Ammon's horn (tissue), 1 donor: Measurements from ENCODE around the gene DLG5.

ENCODE experiments used
- DNase-seq: peaks from one replicate; pipeline ENCODE4 v3.0.0-alpha.2; 2016; ENCODE audit warnings: low spot score

DLG5 gene

GRCh38 chr10:77819210-77820112 lies 107.1 kb downstream of the DLG5 start:
- no peak for DNase-seq

- DNase-seq: no peak
These were observed 108.2 kb downstream of the DLG5 start for GRCh38 chr10:77818378-77818777.

GRCh38 chr10:77817541-77817940 lies 109.0 kb downstream of the DLG5 start:
- no peak for DNase-seq

- DNase-seq: no peak
These were observed 110.2 kb downstream of the DLG5 start for GRCh38 chr10:77816311-77816710.

- no peak for DNase-seq
These were observed 113.8 kb downstream of the DLG5 start for GRCh38 chr10:77812741-77813140.

GRCh38 chr10:77811831-77812430 lies 114.6 kb downstream of the DLG5 start:
- DNase-seq: no peak

GRCh38 chr10:77810446-77811335 lies 115.9 kb downstream of the DLG5 start:
- DNase-seq: no peak

- DNase-seq: no peak
These were observed 117.2 kb downstream of the DLG5 start for GRCh38 chr10:77809336-77809735.

- no peak for DNase-seq
These were observed 118.8 kb downstream of the DLG5 start for GRCh38 chr10:77807706-77808105.

GRCh38 chr10:77806511-77807157 lies 119.9 kb downstream of the DLG5 start:
- DNase-seq: no peak

GRCh38 chr10:77805676-77806075 lies 120.9 kb downstream of the DLG5 start:
- DNase-seq: no peak

GRCh38 chr10:77804371-77804770 lies 122.2 kb downstream of the DLG5 start:
- no peak for DNase-seq

- DNase-seq: no peak
These were observed 124.9 kb downstream of the DLG5 start for GRCh38 chr10:77801474-77802161.

GRCh38 chr10:77800738-77801266 lies 125.8 kb downstream of the DLG5 start:
- no peak for DNase-seq

GRCh38 chr10:77800320-77800719 lies 126.2 kb downstream of the DLG5 start:
- DNase-seq: no peak

- DNase-seq: no peak
These were observed 127.2 kb downstream of the DLG5 start for GRCh38 chr10:77799352-77799751.

GRCh38 chr10:77798940-77799339 lies 127.6 kb downstream of the DLG5 start:
- no peak for DNase-seq

GRCh38 chr10:77796311-77796915 lies 130.1 kb downstream of the DLG5 start:
- no peak for DNase-seq

GRCh38 chr10:77795426-77796055 lies 131.0 kb downstream of the DLG5 start:
- DNase-seq: no peak
